Right hindlimb (tissue), 1 donor: Measurements from ENCODE around the gene IL17RC.

ENCODE experiments used
- DNase-seq: peaks from one replicate; pipeline ENCODE4 v3.0.0-alpha.2; 2018

The IL17RC gene

GRCh38 chr3:9947025-9947995 lies 30.4 kb downstream of the IL17RC start:
- DNase-seq = peak; percentile 82

GRCh38 chr3:9948586-9948985 lies 31.7 kb downstream of the IL17RC start:
- DNase-seq = no peak

- no peak for DNase-seq
Observed at GRCh38 chr3:9949115-9949514, 32.2 kb downstream of the IL17RC start.

GRCh38 chr3:9949626-9950025 lies 32.7 kb downstream of the IL17RC start:
- no peak for DNase-seq

GRCh38 chr3:9951126-9951525 lies 34.2 kb downstream of the IL17RC start:
- no peak for DNase-seq

- DNase-seq = no peak
Observed at GRCh38 chr3:9951598-9951961, 34.7 kb downstream of the IL17RC start.

GRCh38 chr3:9951962-9952805 lies 35.3 kb downstream of the IL17RC start, which contains the start of gene PRRT3:
Gene PRRT3, minus strand, starts transcription at chr3:9952408. Its CDS starts 2,293 bp downstream, at chr3:9950115.
- DNase-seq = peak; percentile 55

GRCh38 chr3:9955067-9955502 lies 38.2 kb downstream of the IL17RC start:
- no peak for DNase-seq

- DNase-seq = no peak
Observed at GRCh38 chr3:9955611-9956352, 38.9 kb downstream of the IL17RC start.

GRCh38 chr3:9957214-9957613 lies 40.3 kb downstream of the IL17RC start:
- DNase-seq = no peak

GRCh38 chr3:9965200-9965875 lies 48.4 kb downstream of the IL17RC start:
- DNase-seq = no peak

- no peak for DNase-seq
Observed at GRCh38 chr3:9966841-9967240, 49.9 kb downstream of the IL17RC start.

- no peak for DNase-seq
Observed at GRCh38 chr3:9969632-9970019, 52.7 kb downstream of the IL17RC start.

GRCh38 chr3:9970020-9970652 lies 53.2 kb downstream of the IL17RC start:
- no peak for DNase-seq

- no peak for DNase-seq
Observed at GRCh38 chr3:9976721-9977709, 60.1 kb downstream of the IL17RC start.

- DNase-seq = no peak
Observed at GRCh38 chr3:9978710-9979305, 61.9 kb downstream of the IL17RC start.

- DNase-seq = no peak
Observed at GRCh38 chr3:9980251-9980650, 63.4 kb downstream of the IL17RC start.
